ENCODE data around the gene HSPA12A.

- no peak for TF ChIP-seq YY1 (IDR thresholded peaks at IDR 0.05; ENCODE audit: insufficient read depth, insufficient read length)
- no peak for TF ChIP-seq SUZ12 (IDR thresholded peaks at IDR 0.05; ENCODE audit: extremely low read depth, insufficient read depth, insufficient read length)
These were observed 79.0 kb downstream of the HSPA12A start for GRCh38 chr10:116663342-116663741.

Data from NT2/D1 (cell line).